ENCODE measurements around the gene KCNMA1.

KCNMA1 gene

GRCh38 chr10:77485847-77486246, 151.8 kb downstream of the KCNMA1 start:
- TF ChIP-seq, protein P1, sequence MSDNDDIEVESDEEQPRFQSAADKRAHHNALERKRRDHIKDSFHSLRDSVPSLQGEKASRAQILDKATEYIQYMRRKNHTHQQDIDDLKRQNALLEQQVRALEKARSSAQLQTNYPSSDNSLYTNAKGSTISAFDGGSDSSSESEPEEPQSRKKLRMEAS (IDR thresholded peaks at IDR 0.05; ENCODE audit: low read depth, low read length) = no peak
- TF ChIP-seq, protein P2, sequence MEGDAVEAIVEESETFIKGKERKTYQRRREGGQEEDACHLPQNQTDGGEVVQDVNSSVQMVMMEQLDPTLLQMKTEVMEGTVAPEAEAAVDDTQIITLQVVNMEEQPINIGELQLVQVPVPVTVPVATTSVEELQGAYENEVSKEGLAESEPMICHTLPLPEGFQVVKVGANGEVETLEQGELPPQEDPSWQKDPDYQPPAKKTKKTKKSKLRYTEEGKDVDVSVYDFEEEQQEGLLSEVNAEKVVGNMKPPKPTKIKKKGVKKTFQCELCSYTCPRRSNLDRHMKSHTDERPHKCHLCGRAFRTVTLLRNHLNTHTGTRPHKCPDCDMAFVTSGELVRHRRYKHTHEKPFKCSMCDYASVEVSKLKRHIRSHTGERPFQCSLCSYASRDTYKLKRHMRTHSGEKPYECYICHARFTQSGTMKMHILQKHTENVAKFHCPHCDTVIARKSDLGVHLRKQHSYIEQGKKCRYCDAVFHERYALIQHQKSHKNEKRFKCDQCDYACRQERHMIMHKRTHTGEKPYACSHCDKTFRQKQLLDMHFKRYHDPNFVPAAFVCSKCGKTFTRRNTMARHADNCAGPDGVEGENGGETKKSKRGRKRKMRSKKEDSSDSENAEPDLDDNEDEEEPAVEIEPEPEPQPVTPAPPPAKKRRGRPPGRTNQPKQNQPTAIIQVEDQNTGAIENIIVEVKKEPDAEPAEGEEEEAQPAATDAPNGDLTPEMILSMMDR (IDR thresholded peaks at IDR 0.05; ENCODE audit: low read depth, low read length) = no peak
- no peak for TF ChIP-seq POLR2A (IDR thresholded peaks at IDR 0.05; ENCODE audit: extremely low read depth, insufficient read length)
- TF ChIP-seq MYC (IDR thresholded peaks at IDR 0.05; ENCODE audit: low read depth, low read length) = no peak
- H3K4me3 ChIP-seq (ENCODE audit: low read depth, low read length) = no peak overlapping the region
- no peak for DNase-seq (ENCODE audit: low read depth)

DNA sequence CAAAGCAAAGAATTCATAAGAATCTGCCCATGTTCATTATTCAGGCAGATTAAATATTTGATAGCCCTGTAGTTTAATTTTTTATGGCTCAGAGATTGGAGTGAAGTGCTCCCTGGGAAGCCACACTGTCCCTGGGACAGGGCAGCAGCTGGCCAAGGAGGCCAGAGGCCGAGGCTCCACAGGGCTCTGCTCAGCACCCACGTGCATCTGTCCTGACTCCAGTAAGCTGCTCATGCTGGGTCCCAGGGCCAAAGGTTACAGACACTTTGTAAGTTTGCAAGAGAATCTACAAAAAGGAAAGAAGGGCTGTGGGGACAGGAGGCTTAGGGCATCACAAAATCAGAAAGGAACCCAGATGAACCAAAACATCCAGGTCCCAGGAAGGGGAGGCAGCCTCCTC, 155.5 kb downstream of the KCNMA1 start:
- no peak for DNase-seq (ENCODE audit: low read depth)
- no peak overlapping the region for H3K4me3 ChIP-seq (ENCODE audit: low read depth, low read length)
- TF ChIP-seq, protein P2 (IDR thresholded peaks at IDR 0.05; ENCODE audit: low read depth, low read length) = no peak
- TF ChIP-seq MYC (IDR thresholded peaks at IDR 0.05; ENCODE audit: low read depth, low read length) (no peak), POLR2A (IDR thresholded peaks at IDR 0.05; ENCODE audit: extremely low read depth, insufficient read length) (no peak)
- TF ChIP-seq, protein P1 (IDR thresholded peaks at IDR 0.05; ENCODE audit: low read depth, low read length) = no peak

GRCh38 chr10:77479586-77479985, 158.0 kb downstream of the KCNMA1 start:
- TF ChIP-seq POLR2A (IDR thresholded peaks at IDR 0.05; ENCODE audit: extremely low read depth, insufficient read length) (no peak), MYC (IDR thresholded peaks at IDR 0.05; ENCODE audit: low read depth, low read length) (no peak)
- TF ChIP-seq, protein P1 (IDR thresholded peaks at IDR 0.05; ENCODE audit: low read depth, low read length) = no peak
- TF ChIP-seq, protein P2 (IDR thresholded peaks at IDR 0.05; ENCODE audit: low read depth, low read length) = no peak
- DNase-seq (ENCODE audit: low read depth) = no peak
- no peak overlapping the region for H3K4me3 ChIP-seq (ENCODE audit: low read depth, low read length)

GRCh38 chr10:77478962-77479359, 158.6 kb downstream of the KCNMA1 start:
- TF ChIP-seq, protein P2 (IDR thresholded peaks at IDR 0.05; ENCODE audit: low read depth, low read length) = no peak
- TF ChIP-seq POLR2A (IDR thresholded peaks at IDR 0.05; ENCODE audit: extremely low read depth, insufficient read length) (no peak), MYC (IDR thresholded peaks at IDR 0.05; ENCODE audit: low read depth, low read length) (no peak)
- TF ChIP-seq, protein P1 (IDR thresholded peaks at IDR 0.05; ENCODE audit: low read depth, low read length) = no peak
- DNase-seq (ENCODE audit: low read depth) = no peak
- no peak overlapping the region for H3K4me3 ChIP-seq (ENCODE audit: low read depth, low read length)

DNA sequence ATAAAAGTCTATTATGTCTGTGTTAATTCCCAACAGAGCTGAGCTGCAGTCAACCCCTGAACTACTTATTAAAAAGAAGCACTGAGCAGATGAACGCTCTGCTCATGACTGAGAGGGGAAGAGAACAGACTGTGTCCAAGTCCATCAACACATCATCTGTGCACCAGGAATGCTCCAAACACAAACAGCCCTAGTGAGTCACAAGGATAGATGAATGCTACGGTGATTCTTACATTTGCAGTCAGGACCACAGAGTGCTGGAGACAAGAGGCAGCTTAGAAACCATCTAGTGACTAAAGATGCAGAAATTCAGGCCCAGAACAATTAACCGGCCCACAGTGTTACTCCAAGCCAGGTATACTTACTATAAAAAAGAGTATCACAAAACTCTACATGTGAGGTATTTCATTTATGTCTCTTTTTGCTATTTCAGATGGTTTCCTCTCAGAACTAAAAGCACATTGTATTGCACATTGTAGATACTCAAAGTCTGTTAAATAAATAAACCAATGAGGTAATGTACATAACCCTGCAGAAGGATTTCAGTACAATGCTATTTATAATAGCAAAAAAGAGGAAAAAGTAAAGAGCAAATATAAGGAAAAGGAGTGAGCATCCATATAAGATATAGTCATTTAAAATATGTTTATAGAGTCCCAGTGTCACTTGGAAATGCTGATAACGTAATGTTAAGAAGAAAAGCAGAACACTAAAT, 159.2 kb downstream of the KCNMA1 start:
- TF ChIP-seq, protein P1 (IDR thresholded peaks at IDR 0.05; ENCODE audit: low read depth, low read length) = no peak
- TF ChIP-seq POLR2A (IDR thresholded peaks at IDR 0.05; ENCODE audit: extremely low read depth, insufficient read length) (no peak), MYC (IDR thresholded peaks at IDR 0.05; ENCODE audit: low read depth, low read length) (no peak)
- TF ChIP-seq, protein P2 (IDR thresholded peaks at IDR 0.05; ENCODE audit: low read depth, low read length) = no peak
- DNase-seq (ENCODE audit: low read depth) = no peak

More for the DNA sequence above, 159.2 kb downstream of the KCNMA1 start:
- no peak overlapping the region for H3K4me3 ChIP-seq (ENCODE audit: low read depth, low read length)

All from NB4 (cell line).